GM19372 (cell line): Measurements from ENCODE around the gene MARVELD1.
"Not testable (repeated sequence)": the region's sequence is repeated elsewhere in the genome, so short reads cannot be mapped to it uniquely, and the experiment has no call there.

ENCODE experiments used
- ATAC-seq: cut with Tn5 transposase; IDR thresholded peaks from one replicate; pipeline ENCODE4 v1.9.1; 2021; ENCODE audit warnings: mild to moderate bottlenecking, low read depth, moderate library complexity; ENCODE audit not compliant: unreplicated experiment

The MARVELD1 gene

DNA sequence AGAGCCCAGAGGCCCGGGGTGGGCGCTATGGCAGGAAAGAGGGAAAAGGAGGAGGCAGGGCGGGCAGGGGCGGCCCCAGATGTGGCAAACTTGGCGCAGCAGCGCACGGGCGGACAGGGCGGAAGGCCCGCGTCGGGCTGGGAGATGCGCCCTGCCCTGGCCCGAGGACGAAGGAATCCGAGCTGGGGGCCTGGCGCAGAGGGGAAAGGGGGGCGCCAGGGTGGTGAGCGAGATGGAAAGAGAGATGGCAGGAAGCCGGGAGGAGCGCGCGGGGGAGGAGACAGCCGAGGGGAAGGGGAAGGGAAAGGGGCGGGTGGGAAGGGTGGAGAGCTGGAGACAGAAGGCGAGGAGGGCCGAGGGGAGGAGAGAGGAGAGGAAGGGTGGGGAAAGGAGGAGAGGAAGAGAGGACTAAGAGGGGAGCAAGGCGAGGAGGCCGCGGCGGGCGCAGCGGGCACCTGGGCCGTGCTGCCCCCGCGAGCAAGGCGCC is at the start of gene MARVELD1:
Gene MARVELD1, plus strand, starts transcription at position 392 of the 487 bp plus-strand sequence. CDS start 147 bp downstream, outside the sequence.
- ATAC-seq: no peak

DNA sequence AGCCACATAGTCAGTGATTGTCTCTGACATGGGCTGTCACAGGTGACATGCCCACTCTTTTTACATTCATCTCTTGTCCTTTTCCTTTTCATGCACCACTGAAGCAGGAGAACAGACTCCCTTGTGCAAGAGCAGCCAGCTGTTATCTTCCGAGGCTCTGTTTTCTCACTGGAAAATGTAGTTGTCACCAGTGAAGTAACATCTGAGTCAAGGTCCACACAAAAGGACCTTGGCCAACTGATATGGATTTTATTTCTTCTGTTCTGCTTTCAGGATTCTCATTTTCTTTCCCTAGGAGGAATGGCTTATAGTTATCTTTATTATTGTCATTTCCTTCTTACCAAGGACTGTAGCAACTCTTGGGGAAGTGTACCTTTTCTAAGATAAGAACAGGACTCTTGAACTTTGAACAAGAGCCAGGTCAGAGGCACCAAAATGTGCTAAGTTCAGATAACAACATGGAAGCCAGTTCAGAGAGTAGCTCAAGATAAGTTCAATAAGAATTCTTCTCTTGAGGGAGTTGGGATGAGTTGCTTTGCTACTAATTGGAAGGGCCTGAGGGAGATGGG is 49.2 kb upstream of the MARVELD1 start:
- no peak for ATAC-seq

DNA sequence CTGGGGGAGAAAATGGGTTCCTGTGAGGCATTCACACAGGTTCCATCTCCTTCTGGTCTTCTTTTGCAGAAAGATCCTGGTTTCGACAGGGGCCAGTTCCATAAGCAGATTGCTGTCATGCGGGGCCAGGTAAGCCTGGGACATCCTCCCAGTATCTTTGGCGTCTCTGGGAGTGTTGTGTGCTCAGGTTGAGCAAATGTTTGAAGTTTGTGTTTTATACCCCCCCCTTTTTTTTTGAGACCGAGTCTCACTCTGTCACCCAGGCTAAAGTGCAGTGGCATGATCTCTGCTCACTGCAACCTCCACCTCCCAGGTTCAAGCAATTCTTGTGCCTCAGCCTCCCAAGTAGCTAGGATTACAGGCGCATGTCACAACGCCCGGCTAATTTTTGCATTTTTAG is 46.5 kb upstream of the MARVELD1 start:
- no peak for ATAC-seq

DNA sequence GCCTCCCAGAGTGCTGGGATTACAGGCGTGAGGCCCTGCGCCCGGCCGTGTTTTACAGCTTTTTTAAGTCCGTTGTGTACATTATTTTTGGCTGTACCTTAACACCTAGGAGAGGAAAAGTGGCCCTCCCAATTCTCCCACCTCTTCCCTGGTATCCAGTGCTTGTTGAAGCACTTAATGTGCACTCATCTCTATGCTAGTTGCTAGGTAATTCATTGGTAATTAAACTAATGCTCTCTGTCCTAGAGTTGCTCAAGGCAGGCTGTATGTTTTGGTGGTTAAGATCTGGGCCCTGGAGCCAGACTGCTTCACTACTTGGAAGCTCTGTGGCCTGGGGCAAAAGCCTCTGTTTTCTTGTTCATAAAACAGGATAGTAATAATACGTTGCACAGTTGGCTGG is 46.1 kb upstream of the MARVELD1 start:
- ATAC-seq: no peak

GRCh38 chr10:97669571-97669970 is 44.0 kb upstream of the MARVELD1 start:
- no peak for ATAC-seq

- ATAC-seq: no peak
These were observed 39.6 kb upstream of the MARVELD1 start for GRCh38 chr10:97673736-97674525.

DNA sequence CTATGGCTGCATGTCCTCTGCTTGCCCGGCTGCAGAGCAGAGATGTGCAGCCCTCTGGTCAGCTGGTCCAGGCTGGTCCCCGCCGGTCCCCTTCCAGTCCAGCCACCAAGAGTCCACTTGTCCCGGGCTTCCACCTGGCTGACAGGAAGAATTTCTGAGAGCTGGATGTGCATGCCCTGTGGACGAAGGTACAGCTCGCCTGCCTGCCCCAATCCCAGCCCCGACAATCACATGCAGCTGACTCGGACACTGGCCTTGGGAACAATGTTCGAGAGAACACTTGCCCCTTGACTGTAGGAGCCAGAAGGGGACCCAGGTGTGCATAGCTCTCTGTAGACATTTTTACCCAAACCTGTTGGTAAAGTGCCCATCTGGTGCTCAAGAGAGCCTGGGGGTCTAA is 38.3 kb upstream of the MARVELD1 start:
- ATAC-seq: no peak

GRCh38 chr10:97676770-97677581 is 36.6 kb upstream of the MARVELD1 start:
- peak; percentile 83 for ATAC-seq

- ATAC-seq: no peak
These were observed 33.9 kb upstream of the MARVELD1 start for GRCh38 chr10:97679594-97679993.

DNA sequence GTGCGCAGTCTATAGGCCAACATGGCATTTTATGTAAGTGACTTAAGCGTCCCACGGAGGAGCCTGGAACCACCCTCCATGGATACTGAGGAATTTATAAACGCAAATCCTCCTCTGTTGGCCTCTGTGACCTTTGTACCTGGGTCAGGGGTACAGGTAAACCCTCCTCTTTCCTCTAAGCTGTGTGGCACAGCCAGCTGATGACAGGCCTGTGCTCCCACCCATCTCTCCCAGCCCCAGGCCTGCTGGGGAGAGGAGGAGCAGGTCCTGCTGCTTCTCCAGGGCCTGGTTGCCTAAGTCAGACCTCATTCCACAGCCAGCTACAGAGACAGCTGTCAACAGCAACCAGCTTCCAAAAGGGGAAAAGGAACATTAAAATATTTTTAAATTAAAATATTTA is 31.5 kb upstream of the MARVELD1 start:
- no peak for ATAC-seq

- no peak for ATAC-seq
These were observed 29.8 kb upstream of the MARVELD1 start for GRCh38 chr10:97683556-97684367.

DNA sequence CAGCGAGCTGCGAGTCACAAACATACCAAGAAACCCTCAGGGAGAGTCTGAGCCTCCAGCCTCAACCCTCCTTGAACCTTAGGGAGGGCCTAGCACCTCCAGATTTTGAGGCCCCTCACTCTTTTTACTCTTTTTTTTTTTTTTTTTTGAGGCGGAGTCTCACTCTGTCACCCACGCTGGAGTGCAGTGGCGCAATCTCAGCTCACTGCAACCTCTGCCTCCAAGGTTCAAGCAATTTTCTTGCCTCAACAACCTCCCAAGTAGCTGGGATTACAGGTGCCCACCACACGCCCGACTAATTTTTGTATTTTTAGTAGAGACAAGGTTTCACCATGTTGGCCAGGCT is 29.2 kb upstream of the MARVELD1 start:
- ATAC-seq: not testable (repeated sequence)

- no peak for ATAC-seq
These were observed 28.6 kb upstream of the MARVELD1 start for GRCh38 chr10:97684866-97685394.

- ATAC-seq: no peak
These were observed 28.1 kb upstream of the MARVELD1 start for GRCh38 chr10:97685395-97685958.

GRCh38 chr10:97686301-97686961 is 27.1 kb upstream of the MARVELD1 start:
- no peak for ATAC-seq

GRCh38 chr10:97686962-97687784 is 26.4 kb upstream of the MARVELD1 start, which contains the start of gene AVPI1:
TSS of gene AVPI1 (minus strand) at chr10:97687241. CDS start at chr10:97679905, 7,336 bp downstream.
- ATAC-seq: peak; percentile 88

DNA sequence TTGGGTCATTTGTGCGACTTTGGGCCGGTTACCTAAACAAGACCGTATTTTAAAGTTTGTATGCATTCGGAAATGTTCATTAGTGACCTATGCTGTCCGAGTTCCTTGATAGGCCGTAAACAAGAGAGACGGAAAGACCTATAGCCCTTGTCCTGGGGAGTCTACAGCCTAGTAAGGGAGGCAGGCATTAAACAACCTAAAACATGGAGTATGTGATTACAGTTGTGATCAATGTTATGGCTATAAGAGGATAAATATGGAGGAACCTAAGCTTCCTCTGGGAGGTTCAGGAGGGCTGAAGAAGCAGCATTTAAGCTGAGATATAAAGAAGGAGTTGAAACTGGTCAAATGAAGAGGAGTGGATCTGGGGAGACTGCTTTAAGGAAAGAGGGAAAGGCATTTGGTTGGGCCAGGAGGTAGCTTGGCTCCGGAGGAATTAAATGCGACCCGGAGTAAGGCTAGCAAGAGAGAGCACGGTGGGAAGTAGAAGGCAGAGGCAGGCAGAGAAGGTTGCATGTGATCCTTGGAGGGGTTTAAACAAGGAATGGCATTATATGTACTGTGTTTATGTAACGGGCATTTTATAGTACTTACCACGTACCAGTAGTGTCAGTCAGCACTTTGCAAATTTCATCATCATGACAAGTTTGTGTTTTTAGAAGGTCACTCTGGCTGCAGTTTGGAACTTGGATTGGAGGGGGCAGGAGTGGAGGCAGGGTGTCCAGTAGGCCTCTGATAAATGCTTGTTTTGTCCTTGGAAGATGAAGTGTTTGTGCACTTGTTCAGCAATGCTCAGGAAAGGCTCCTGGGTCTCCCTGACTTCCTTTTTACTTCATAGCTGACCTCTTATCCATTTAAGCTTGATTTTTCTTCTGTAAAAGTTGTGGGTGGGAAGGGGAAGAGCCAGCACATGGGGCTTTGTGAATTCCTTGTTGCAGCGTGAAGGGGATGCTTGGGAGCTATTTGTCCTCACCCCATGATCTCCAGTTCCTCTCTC is 25.4 kb upstream of the MARVELD1 start:
- no peak for ATAC-seq
